Measurements from ENCODE around the gene ARRDC1. TPM values are rescaled to one million over a fixed set of nuclear protein-coding genes. Genes with fewer than 3 reads are reported as not detected.

ARRDC1 gene
- total RNA-seq, 1 donor from 2014 or later: 56.8 TPM

DNA sequence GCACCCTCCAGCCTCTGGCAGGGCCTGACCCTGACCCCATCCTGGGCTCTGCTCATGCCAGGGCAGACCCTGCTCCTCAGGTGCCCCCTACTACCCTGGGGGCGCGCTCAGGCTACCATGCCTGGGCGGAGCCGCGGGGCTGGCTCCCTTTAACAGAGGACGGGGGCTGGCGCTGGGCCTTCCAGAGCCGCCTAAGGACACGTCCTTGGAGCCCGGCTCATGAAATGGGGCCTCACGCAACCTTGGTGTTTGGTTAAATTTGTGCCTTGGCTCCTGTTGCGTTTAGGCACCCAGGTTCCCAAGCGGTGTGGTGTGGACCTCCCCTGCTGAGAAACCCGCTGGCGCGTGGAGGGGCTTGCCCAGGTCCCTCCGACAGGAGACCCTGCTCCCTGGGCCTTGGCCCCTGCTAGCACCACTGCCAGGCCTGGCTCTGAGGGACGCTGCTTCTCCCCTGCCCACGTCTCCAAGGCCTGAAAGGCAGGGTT, 9.9 kb downstream of the ARRDC1 start:
- peaks cover 3 to 33% of the 10 kb centered on the region in 2 donors for H3K4me1 ChIP-seq
- DNase-seq (ENCODE audit: low spot score in 2 of 2): no peak
- no peak overlapping the region for H3K4me3 ChIP-seq
- H3K27me3 ChIP-seq: no peaks in the 10 kb centered on the region
- peaks cover 19 to 26% of the 10 kb centered on the region in 2 donors for H3K36me3 ChIP-seq
- intact Hi-C loops (cut with DNase I): no loop called here
- no peak for TF ChIP-seq CTCF (IDR thresholded peaks at IDR 0.05)
- H3K27ac ChIP-seq: no peak overlapping the region
- H3K9me3 ChIP-seq: no peaks in the 10 kb centered on the region

DNA sequence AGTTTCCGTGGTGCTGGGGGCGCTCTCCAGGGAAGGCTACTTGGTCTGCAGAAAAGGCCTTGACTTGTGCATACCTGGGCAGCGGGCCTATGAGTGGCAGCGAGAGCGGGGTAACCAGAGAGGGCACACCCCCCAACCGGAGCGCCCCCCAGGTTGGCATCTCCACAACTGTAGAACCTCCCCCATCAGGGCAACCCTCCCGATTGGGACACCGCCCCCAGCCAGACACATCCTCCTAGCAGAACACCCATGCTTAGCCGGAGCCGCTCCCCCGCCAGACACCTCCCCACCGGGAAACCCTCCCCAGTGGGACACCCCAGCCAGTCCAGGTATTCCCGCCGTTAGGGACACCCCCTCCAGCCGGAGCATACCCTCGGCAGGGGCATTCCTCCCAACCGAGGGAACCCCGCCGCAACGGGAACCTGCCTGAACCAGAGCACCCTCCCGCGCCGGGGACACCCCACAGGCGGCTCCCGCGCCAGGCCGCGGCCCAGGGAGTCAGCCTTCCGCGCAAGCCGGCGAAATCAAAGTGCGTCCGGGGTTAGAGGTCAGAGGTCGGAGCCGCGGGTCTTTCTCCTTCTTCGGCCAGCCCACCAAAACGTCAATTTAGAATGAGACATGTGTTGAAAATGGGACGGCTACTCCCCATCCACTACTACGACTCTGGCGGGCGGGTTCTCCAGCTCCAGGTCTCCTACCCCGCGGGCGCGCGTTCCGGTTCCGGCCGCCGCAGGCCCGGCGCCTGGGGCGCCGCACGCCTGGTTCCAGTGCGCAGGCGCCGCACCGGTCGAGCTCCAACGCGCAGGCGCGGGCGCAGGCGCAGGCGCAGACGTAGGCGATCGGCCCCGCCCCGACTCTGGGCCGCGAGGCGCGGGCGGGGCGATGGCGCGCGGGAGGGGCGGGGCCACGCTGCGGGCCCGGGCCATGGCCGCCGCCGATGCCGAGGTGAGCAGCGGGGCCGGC, 12.9 kb downstream of the ARRDC1 start, which contains the start of gene EHMT1:
Gene EHMT1, plus strand, starts transcription at position 901 of the 963 bp plus-strand sequence. Its CDS starts 24 bp downstream, at position 925.
- Histone ChIP-seq H3K4me1 (peaks cover 7 to 28% of the 10 kb centered on the region in 2 donors), H3K36me3 (peaks cover 19 to 25% of the 10 kb centered on the region in 2 donors), H3K4me3 (peak within 1 kb of the TSS; percentile 79 to 80), H3K27me3 (no peaks in the 10 kb centered on the region), H3K9me3 (no peaks in the 10 kb centered on the region), H3K27ac (peak within 1 kb of the TSS; percentile 83 to 97)
- no peak for TF ChIP-seq CTCF (IDR thresholded peaks at IDR 0.05)
- DNase-seq (ENCODE audit: low spot score in 2 of 2): peak; percentile 41 to 89
- intact Hi-C loops (cut with DNase I): loop anchor here (1.0 to 2.0 kb wide), 2 partner anchors 13 to 40 kb away; partner anchors contain the start of genes ARRDC1 and DPH7

DNA sequence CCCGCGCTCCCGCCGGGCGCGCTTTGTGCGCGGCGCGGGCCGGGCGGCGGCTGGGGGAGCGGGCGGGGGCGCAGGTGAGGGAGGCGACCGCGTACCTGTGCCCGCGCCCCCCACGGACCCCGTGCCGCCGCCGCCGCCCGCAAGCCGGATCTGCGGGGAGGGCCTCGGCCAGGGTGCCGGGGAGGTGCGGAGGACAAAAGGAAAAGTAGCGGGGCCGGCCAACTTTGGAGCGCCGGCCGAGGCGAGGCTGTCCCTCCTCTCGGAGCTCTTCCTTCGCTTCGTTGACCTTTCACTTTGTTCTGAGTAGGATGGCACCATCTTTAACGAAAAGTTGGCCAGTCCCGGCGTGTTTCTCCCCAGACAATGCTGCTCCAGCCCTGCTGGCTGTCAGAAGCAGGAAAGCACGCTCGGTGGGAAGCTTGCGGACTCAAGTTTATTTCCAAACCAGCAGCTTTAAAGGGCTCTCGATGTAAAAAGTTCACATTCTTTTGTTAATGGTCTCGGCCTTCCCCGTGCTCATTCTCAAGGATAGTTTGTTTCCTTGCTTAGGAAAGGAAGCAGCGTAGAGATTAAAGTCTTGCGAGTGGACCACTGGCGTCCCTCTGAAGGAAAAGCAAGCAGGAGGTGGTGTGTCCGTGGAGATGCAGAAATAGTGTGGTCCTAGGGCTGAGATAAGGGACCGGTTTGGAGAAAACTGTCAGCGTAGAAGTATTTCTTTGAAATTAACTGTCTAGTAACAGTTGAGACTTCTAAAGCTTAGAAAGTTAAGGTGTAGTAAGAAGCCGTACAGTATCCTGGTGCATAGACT, 14.0 kb downstream of the ARRDC1 start:
- H3K4me3 ChIP-seq: peak overlapping the region; percentile 71 to 80
- no peak for DNase-seq (ENCODE audit: low spot score in 2 of 2)
- peaks cover 11 to 15% of the 10 kb centered on the region in 2 donors for H3K36me3 ChIP-seq
- peaks cover 7 to 28% of the 10 kb centered on the region in 2 donors for H3K4me1 ChIP-seq
- no peak for TF ChIP-seq CTCF (IDR thresholded peaks at IDR 0.05)
- no peaks in the 10 kb centered on the region for H3K9me3 ChIP-seq
- H3K27me3 ChIP-seq: no peaks in the 10 kb centered on the region
- peak overlapping the region; percentile 66 to 82 for H3K27ac ChIP-seq
- intact Hi-C loops (cut with DNase I): loop anchor here (2.0 kb wide), 1 partner anchor 41 kb away; the partner anchor contains the start of gene DPH7

DNA sequence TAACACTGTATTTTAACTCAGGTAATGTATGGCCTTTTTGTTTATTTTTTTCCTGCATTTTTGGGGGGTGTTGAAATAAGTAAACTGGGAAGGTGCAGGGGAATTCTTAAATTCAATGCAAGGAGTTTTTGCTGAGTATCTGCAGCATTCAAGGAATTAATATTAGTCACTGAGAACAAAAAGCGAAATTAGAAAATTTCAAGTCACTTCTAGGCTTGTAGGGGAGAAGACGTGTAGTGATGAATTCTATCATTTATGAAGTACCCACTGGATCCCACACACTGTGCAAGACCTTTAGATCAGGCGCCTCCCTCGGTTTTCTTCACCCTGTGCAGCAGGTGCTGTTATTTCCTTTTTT, 14.5 kb downstream of the ARRDC1 start:
- no peak for DNase-seq (ENCODE audit: low spot score in 2 of 2)
- no peak for TF ChIP-seq CTCF (IDR thresholded peaks at IDR 0.05)
- peak overlapping the region in 1 of 2 donors; percentile 82 for H3K27ac ChIP-seq

DNA sequence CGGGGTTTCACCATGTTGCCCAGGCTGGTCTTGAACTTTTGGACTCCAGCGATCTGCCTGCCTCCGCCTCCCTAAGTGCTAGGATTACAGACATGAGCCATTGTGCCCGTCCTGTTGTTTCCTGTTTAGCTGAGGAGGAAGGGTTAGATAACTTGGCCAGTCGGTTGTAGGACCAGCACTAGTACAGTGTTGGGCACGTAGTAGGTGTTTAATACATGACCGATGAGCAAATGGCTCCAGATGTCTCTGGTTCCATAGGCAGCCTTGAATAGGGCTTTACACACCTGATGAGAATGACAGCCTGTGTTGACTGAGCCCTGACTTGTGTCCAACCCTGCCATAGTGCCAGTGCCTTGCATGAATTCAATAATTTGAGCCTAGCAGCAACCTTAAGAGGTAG, 15.1 kb downstream of the ARRDC1 start:
- TF ChIP-seq CTCF (IDR thresholded peaks at IDR 0.05): no peak
- Histone ChIP-seq H3K27me3 (no peaks in the 10 kb centered on the region), H3K4me1 (peaks cover 7 to 28% of the 10 kb centered on the region in 2 donors), H3K27ac (no peak overlapping the region), H3K9me3 (no peaks in the 10 kb centered on the region), H3K36me3 (peaks cover 2 to 3% of the 10 kb centered on the region in 2 donors), H3K4me3 (peak overlapping the region; percentile 71 to 80)
- no peak for DNase-seq (ENCODE audit: low spot score in 2 of 2)
- intact Hi-C loops (cut with DNase I): no loop called here

More for the DNA sequence above, 14.5 kb downstream of the ARRDC1 start:
- no peaks in the 10 kb centered on the region for H3K9me3 ChIP-seq
- peaks cover 8 to 9% of the 10 kb centered on the region in 2 donors for H3K36me3 ChIP-seq
- H3K4me1 ChIP-seq: peaks cover 7 to 28% of the 10 kb centered on the region in 2 donors
- H3K4me3 ChIP-seq: peak overlapping the region; percentile 71 to 80
- no peaks in the 10 kb centered on the region for H3K27me3 ChIP-seq
- intact Hi-C loops (cut with DNase I): no loop called here
